Measurements from ENCODE around the gene TSPAN18.
A peak's percentile ranks its signal among the peaks of the same experiment; 100 is the strongest.

The TSPAN18 gene

GRCh38 chr11:44971185-44971584, 244.4 kb downstream of the TSPAN18 start:
- DNase-seq, result no peak

GRCh38 chr11:44972746-44973435, 246.1 kb downstream of the TSPAN18 start:
- DNase-seq, result no peak

- no peak for DNase-seq
Measured at GRCh38 chr11:44973632-44974401, 247.1 kb downstream of the TSPAN18 start.

- no peak for DNase-seq
Measured at GRCh38 chr11:44974402-44975000, 247.7 kb downstream of the TSPAN18 start.

- DNase-seq, result no peak
Measured at GRCh38 chr11:44976576-44976975, 249.8 kb downstream of the TSPAN18 start.

- peak in 1 of 2 experiments; percentile 1 for DNase-seq
Measured at GRCh38 chr11:44977493-44977984, 250.8 kb downstream of the TSPAN18 start.

- DNase-seq, result no peak
Measured at GRCh38 chr11:44978274-44978960, 251.7 kb downstream of the TSPAN18 start.

- no peak for DNase-seq
Measured at GRCh38 chr11:44978961-44979331, 252.2 kb downstream of the TSPAN18 start.

- no peak for DNase-seq
Measured at GRCh38 chr11:44979543-44980399, 253.0 kb downstream of the TSPAN18 start.

- no peak for DNase-seq
Measured at GRCh38 chr11:44980533-44981427, 254.0 kb downstream of the TSPAN18 start.
